Ishikawa (cell line): ENCODE results near the gene ANAPC5.

Experiments used
- CEBPB ChIP-seq: IDR thresholded peaks from 2 replicates; pipeline ENCODE4 v1.6.1; 2012
- CREB1 ChIP-seq: IDR thresholded peaks from 2 replicates; pipeline ENCODE4 v1.6.1; 2012; ENCODE audit warnings: low read depth
- EGR1 ChIP-seq: IDR thresholded peaks from 2 replicates; pipeline ENCODE4 v1.6.1; 2012
- EP300 ChIP-seq: IDR thresholded peaks from 2 replicates; pipeline ENCODE4 v1.6.1; 2012; ENCODE audit warnings: borderline replicate concordance
- FOXM1 ChIP-seq: IDR thresholded peaks from 2 replicates; pipeline ENCODE4 v1.6.1; 2012; ENCODE audit warnings: low read depth, borderline replicate concordance
- RAD21 ChIP-seq: IDR thresholded peaks from 2 replicates; pipeline ENCODE4 v1.6.1; 2012; ENCODE audit warnings: low read depth
- TAF1 ChIP-seq: IDR thresholded peaks from 2 replicates; pipeline ENCODE4 v1.6.1; 2012; ENCODE audit warnings: low read depth, mild to moderate bottlenecking
- TCF12 ChIP-seq: IDR thresholded peaks from 2 replicates; pipeline ENCODE4 v1.6.1; 2012; ENCODE audit warnings: low read depth
- TEAD4 ChIP-seq: IDR thresholded peaks from 2 replicates; pipeline ENCODE4 v1.6.1; 2012
- YY1 ChIP-seq: IDR thresholded peaks from 2 replicates; pipeline ENCODE4 v1.6.1; 2012; ENCODE audit warnings: low read depth
- TF ChIP-seq, protein P1 (sequence below): IDR thresholded peaks from 2 replicates; pipeline ENCODE4 v1.6.1; 2012; ENCODE audit warnings: low read depth, mild to moderate bottlenecking
- TF ChIP-seq, protein P2 (sequence below): IDR thresholded peaks from 2 replicates; pipeline ENCODE4 v1.6.1; 2012
- TF ChIP-seq, protein P3 (sequence below): IDR thresholded peaks from 2 replicates; pipeline ENCODE4 v1.6.1; 2012

DNA sequence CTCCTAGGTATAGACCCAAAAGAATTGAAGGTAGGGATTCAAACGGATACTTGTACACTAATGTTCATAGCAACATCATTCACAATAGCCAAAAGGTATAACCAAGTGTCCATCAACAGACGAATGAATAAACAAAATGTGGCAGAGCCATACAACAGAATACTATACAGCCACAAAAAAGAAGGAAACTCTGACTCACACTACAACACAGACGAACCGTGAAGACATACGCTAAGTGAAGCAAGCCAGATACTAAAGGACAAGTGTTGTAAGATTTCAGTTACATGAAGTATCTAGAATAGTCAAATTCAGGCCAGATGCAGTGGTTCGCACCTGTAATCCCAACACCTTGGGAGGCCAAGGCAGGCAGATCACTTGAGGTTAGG lies 74.8 kb downstream of the ANAPC5 start:
- no peak for TF ChIP-seq YY1
- no peak for TF ChIP-seq RAD21
- TF ChIP-seq, protein P1, sequence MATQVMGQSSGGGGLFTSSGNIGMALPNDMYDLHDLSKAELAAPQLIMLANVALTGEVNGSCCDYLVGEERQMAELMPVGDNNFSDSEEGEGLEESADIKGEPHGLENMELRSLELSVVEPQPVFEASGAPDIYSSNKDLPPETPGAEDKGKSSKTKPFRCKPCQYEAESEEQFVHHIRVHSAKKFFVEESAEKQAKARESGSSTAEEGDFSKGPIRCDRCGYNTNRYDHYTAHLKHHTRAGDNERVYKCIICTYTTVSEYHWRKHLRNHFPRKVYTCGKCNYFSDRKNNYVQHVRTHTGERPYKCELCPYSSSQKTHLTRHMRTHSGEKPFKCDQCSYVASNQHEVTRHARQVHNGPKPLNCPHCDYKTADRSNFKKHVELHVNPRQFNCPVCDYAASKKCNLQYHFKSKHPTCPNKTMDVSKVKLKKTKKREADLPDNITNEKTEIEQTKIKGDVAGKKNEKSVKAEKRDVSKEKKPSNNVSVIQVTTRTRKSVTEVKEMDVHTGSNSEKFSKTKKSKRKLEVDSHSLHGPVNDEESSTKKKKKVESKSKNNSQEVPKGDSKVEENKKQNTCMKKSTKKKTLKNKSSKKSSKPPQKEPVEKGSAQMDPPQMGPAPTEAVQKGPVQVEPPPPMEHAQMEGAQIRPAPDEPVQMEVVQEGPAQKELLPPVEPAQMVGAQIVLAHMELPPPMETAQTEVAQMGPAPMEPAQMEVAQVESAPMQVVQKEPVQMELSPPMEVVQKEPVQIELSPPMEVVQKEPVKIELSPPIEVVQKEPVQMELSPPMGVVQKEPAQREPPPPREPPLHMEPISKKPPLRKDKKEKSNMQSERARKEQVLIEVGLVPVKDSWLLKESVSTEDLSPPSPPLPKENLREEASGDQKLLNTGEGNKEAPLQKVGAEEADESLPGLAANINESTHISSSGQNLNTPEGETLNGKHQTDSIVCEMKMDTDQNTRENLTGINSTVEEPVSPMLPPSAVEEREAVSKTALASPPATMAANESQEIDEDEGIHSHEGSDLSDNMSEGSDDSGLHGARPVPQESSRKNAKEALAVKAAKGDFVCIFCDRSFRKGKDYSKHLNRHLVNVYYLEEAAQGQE = no peak
- no peak for TF ChIP-seq TAF1
- TF ChIP-seq, protein P2, sequence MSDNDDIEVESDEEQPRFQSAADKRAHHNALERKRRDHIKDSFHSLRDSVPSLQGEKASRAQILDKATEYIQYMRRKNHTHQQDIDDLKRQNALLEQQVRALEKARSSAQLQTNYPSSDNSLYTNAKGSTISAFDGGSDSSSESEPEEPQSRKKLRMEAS = no peak
- no peak for TF ChIP-seq CREB1
- TF ChIP-seq EGR1 = no peak
- TF ChIP-seq, protein P3, sequence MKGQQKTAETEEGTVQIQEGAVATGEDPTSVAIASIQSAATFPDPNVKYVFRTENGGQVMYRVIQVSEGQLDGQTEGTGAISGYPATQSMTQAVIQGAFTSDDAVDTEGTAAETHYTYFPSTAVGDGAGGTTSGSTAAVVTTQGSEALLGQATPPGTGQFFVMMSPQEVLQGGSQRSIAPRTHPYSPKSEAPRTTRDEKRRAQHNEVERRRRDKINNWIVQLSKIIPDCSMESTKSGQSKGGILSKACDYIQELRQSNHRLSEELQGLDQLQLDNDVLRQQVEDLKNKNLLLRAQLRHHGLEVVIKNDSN = no peak
- TF ChIP-seq CEBPB = no peak
- no peak for TF ChIP-seq TEAD4
- no peak for TF ChIP-seq FOXM1
- no peak for TF ChIP-seq EP300
- no peak for TF ChIP-seq TCF12
